HEK293T (cell line): ENCODE data around the gene TECPR1.

Experiments
- FOXM1 ChIP-seq: fragments of 450-650 bp; IDR thresholded peaks from 2 replicates; pipeline ENCODE4 v1.6.1; 2017; ENCODE audit warnings: mild to moderate bottlenecking, borderline replicate concordance
- ZNF384 ChIP-seq: fragments of 450-650 bp; IDR thresholded peaks from 2 replicates; pipeline ENCODE4 v1.6.1; 2016

- TF ChIP-seq FOXM1 (no peak), ZNF384 (no peak)
These were observed 21.9 kb downstream of the TECPR1 start for GRCh38 chr7:98229991-98230745.
